ENCODE data around the gene LY86. TPM values are rescaled to one million over a fixed set of nuclear protein-coding genes. Genes with fewer than 3 reads are reported as not detected.
A peak's percentile ranks its signal among the peaks of the same experiment; 100 is the strongest.

The LY86 gene
- total and polyA plus RNA-seq, 10 of the 15 experiments (the other 5 are each of a cell fraction or from before 2014, with no cell fraction given), result 68.2 to 457 (median 128) TPM

DNA sequence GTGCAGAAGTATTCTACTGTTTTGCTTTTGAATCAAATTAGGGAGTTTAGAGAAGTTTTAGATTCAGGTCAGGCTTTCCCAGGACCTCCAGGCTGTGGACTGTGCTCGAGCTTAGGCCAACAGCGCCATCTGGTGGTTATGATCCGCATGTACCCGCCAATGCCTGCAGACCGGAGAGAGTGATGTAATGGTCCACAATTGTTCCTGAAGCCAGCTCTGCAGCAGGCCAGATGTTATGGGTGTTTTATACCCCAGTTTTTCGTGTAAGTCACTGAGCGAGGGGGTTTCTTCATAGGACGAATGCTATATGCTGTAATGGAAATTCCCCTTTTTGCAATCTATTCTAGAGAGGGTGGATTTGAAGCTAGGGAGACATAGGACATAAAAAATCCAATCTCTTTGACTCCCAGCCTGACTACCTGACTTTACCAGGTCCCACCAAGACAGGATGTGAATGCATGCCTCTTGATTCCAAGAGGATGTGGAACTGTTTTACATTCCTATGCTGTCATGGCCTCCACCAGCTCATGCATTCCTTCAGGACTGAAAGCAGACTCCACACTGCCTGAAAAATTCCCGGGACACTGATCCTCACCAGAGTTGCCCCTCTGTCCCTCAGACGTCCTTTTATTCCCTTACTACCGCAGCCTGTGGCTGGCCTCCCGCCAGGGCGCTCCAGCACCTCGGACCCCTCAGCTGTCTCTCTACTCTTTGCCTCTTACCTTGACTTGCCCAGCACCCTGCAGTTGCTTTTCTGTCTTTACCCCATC, 41.2 kb upstream of the LY86 start (continued):
- TF ChIP-seq MXI1 (IDR thresholded peaks at IDR 0.05; ENCODE audit: low read depth, low read length), result peak; percentile 58; the same call in 1 of the 2 replicates
- peak; percentile 94 for TF ChIP-seq SMC3 (IDR thresholded peaks at IDR 0.05; ENCODE audit: borderline replicate concordance, low read length)
- peak; percentile 54; the same call in 1 of the 3 replicates for TF ChIP-seq POU2F2 (IDR thresholded peaks at IDR 0.05; ENCODE audit: borderline replicate concordance, low read depth, low read length)
- TF ChIP-seq, protein P1, sequence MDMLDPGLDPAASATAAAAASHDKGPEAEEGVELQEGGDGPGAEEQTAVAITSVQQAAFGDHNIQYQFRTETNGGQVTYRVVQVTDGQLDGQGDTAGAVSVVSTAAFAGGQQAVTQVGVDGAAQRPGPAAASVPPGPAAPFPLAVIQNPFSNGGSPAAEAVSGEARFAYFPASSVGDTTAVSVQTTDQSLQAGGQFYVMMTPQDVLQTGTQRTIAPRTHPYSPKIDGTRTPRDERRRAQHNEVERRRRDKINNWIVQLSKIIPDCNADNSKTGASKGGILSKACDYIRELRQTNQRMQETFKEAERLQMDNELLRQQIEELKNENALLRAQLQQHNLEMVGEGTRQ (IDR thresholded peaks at IDR 0.05; ENCODE audit: borderline replicate concordance, low read depth, low read length), result no peak
- TF ChIP-seq ATF7 (IDR thresholded peaks at IDR 0.05; ENCODE audit: low read depth), result peak; percentile 97
- TF ChIP-seq TCF12 (IDR thresholded peaks at IDR 0.05; ENCODE audit: low read depth, low read length), result 0 out of 2 replicates have a peak, but pooled peaks have one; percentile 7
- TF ChIP-seq ZNF622 (IDR thresholded peaks at IDR 0.05), result no peak
- TF ChIP-seq FOXM1 (IDR thresholded peaks at IDR 0.05; ENCODE audit: low read depth, low read length), result 0 out of 2 replicates have a peak, but pooled peaks have one; percentile 66
- no peak for TF ChIP-seq DPF2 (IDR thresholded peaks at IDR 0.05)
- TF ChIP-seq, protein P2, sequence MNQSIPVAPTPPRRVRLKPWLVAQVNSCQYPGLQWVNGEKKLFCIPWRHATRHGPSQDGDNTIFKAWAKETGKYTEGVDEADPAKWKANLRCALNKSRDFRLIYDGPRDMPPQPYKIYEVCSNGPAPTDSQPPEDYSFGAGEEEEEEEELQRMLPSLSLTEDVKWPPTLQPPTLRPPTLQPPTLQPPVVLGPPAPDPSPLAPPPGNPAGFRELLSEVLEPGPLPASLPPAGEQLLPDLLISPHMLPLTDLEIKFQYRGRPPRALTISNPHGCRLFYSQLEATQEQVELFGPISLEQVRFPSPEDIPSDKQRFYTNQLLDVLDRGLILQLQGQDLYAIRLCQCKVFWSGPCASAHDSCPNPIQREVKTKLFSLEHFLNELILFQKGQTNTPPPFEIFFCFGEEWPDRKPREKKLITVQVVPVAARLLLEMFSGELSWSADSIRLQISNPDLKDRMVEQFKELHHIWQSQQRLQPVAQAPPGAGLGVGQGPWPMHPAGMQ (IDR thresholded peaks at IDR 0.05; ENCODE audit: borderline replicate concordance), result no peak
- TF ChIP-seq GABPA (IDR thresholded peaks at IDR 0.05; ENCODE audit: low read depth), result no peak

Data from GM12878 (cell line).